Stimulated activated CD8-positive, alpha-beta memory T cell treated with anti-CD3 and anti-CD28 coated beads, Interleukin-12 subunit alpha, Interleukin-12 subunit beta, amount 100 ng/mL, for 24 hours (primary cell): ENCODE data around the gene NUBP2.
A peak's percentile ranks its signal among the peaks of the same experiment; 100 is the strongest.

Experiments used
- DNase-seq: peaks from one replicate; pipeline ENCODE4 v3.0.0-alpha.2; 2020; ENCODE audit errors: extremely low read depth

NUBP2 gene

GRCh38 chr16:1809281-1809801 is 26.6 kb downstream of the NUBP2 start:
- no peak for DNase-seq

- no peak for DNase-seq
These were observed 27.3 kb downstream of the NUBP2 start for GRCh38 chr16:1810106-1810505.

GRCh38 chr16:1810536-1810935 is 27.8 kb downstream of the NUBP2 start:
- DNase-seq: no peak

- DNase-seq: peak; percentile 16
These were observed 30.0 kb downstream of the NUBP2 start for GRCh38 chr16:1812732-1813163.

- no peak for DNase-seq
These were observed 32.7 kb downstream of the NUBP2 start for GRCh38 chr16:1815461-1815860.

- DNase-seq: no peak
These were observed 33.9 kb downstream of the NUBP2 start for GRCh38 chr16:1816396-1817275.

GRCh38 chr16:1817276-1817589 is 34.5 kb downstream of the NUBP2 start:
- no peak for DNase-seq

- DNase-seq: no peak
These were observed 35.0 kb downstream of the NUBP2 start for GRCh38 chr16:1817716-1818115.

GRCh38 chr16:1818204-1818872 is 35.6 kb downstream of the NUBP2 start:
- DNase-seq: no peak

GRCh38 chr16:1818873-1819525 is 36.2 kb downstream of the NUBP2 start:
- no peak for DNase-seq

- DNase-seq: no peak
These were observed 36.9 kb downstream of the NUBP2 start for GRCh38 chr16:1819611-1820010.

GRCh38 chr16:1820096-1820945 is 37.6 kb downstream of the NUBP2 start:
- no peak for DNase-seq

GRCh38 chr16:1820946-1821290 is 38.2 kb downstream of the NUBP2 start:
- no peak for DNase-seq

GRCh38 chr16:1821861-1822611 is 39.3 kb downstream of the NUBP2 start:
- no peak for DNase-seq

GRCh38 chr16:1822801-1823200 is 40.0 kb downstream of the NUBP2 start:
- no peak for DNase-seq

- DNase-seq: no peak
These were observed 41.1 kb downstream of the NUBP2 start for GRCh38 chr16:1823821-1824220.

GRCh38 chr16:1825381-1825863 is 42.7 kb downstream of the NUBP2 start:
- DNase-seq: no peak

GRCh38 chr16:1825864-1826690 is 43.3 kb downstream of the NUBP2 start:
- DNase-seq: peak; percentile 40

- DNase-seq: peak; percentile 75
These were observed 44.2 kb downstream of the NUBP2 start, which contains the start of the genes FAHD1 and HAGH for GRCh38 chr16:1826691-1827573. FAHD1 (plus strand) TSS chr16:1827206; CDS start chr16:1827239, 33 bp downstream. HAGH (minus strand) TSS chr16:1826825; CDS start chr16:1826787, 38 bp downstream.
